Activated naive CD8-positive, alpha-beta T cell treated with anti-CD3 and anti-CD28 coated beads, Interleukin-2, amount 50 U/mL, for 24 hours (primary cell): ENCODE data around the gene TRAIP.
"Not testable (repeated sequence)": the region's sequence is repeated elsewhere in the genome, so short reads cannot be mapped to it uniquely, and the experiment has no call there.

Experiments
- ATAC-seq: fragments of 150-1000 bp; cut with Tn5 transposase; one replicate; pipeline ENCODE4 v1.10.0; 2021
- DNase-seq: peaks from one replicate; pipeline ENCODE4 v3.0.0; 2021
- H3K27ac Mint-ChIP-seq: one replicate; pipeline ENCODE4 v1.8.0; 2021; ENCODE audit warnings: mild to moderate bottlenecking, mixed read lengths
- H3K27me3 Mint-ChIP-seq: one replicate; pipeline ENCODE4 v1.8.0; 2021; ENCODE audit warnings: mixed read lengths
- H3K36me3 Mint-ChIP-seq: one replicate; pipeline ENCODE4 v1.8.0; 2021; ENCODE audit warnings: low read depth, mixed read lengths
- H3K4me1 Mint-ChIP-seq: one replicate; pipeline ENCODE4 v1.8.0; 2021; ENCODE audit warnings: mixed read lengths
- H3K4me3 Mint-ChIP-seq: one replicate; pipeline ENCODE4 v1.8.0; 2021; ENCODE audit warnings: mild to moderate bottlenecking, moderate library complexity, mixed read lengths
- H3K9me3 Mint-ChIP-seq: one replicate; pipeline ENCODE4 v1.8.0; 2021; ENCODE audit warnings: mixed read lengths

The TRAIP gene, protein sequence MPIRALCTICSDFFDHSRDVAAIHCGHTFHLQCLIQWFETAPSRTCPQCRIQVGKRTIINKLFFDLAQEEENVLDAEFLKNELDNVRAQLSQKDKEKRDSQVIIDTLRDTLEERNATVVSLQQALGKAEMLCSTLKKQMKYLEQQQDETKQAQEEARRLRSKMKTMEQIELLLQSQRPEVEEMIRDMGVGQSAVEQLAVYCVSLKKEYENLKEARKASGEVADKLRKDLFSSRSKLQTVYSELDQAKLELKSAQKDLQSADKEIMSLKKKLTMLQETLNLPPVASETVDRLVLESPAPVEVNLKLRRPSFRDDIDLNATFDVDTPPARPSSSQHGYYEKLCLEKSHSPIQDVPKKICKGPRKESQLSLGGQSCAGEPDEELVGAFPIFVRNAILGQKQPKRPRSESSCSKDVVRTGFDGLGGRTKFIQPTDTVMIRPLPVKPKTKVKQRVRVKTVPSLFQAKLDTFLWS

GRCh38 chr3:49856181-49857005, at the start of gene TRAIP:
TRAIP (minus strand) TSS chr3:49856564; CDS start chr3:49856453, 111 bp downstream.
- peak within 1 kb of the TSS; percentile 81 for H3K27ac Mint-ChIP-seq
- ATAC-seq (peak; percentile 98), DNase-seq (peak; percentile 96)
- H3K9me3 Mint-ChIP-seq = no peaks in the 10 kb centered on the region
- no peaks in the 10 kb centered on the region for H3K36me3 Mint-ChIP-seq
- peak within 1 kb of the TSS; percentile 94 for H3K4me3 Mint-ChIP-seq
- peaks cover 22% of the 10 kb centered on the region for H3K4me1 Mint-ChIP-seq
- no peaks in the 10 kb centered on the region for H3K27me3 Mint-ChIP-seq

DNA sequence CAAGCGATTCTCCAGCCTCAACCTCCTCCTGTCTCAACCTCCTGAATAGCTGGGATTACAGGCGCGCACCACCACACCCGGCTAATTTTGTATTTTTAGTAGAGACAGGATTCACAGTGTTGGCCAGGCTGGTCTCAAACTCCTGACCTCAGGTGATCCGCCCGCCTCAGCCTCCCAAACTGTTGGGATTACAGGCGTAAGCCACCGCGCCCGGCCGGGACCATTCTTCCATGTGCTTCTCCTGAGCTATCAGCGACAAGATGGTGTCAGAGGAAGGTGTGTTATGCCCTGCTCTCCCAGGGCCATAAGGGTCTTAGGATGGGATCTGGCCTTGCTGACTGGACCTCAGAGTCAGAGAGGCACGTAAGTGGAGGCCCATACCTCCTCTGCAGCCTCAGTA, 48.1 kb upstream of the TRAIP start:
- not testable (repeated sequence) for DNase-seq, H3K27ac Mint-ChIP-seq, ATAC-seq, H3K9me3 Mint-ChIP-seq, H3K27me3 Mint-ChIP-seq, H3K36me3 Mint-ChIP-seq
- peaks cover 25% of the 10 kb centered on the region for H3K4me1 Mint-ChIP-seq
- H3K4me3 Mint-ChIP-seq = peak overlapping the region; percentile 82

DNA sequence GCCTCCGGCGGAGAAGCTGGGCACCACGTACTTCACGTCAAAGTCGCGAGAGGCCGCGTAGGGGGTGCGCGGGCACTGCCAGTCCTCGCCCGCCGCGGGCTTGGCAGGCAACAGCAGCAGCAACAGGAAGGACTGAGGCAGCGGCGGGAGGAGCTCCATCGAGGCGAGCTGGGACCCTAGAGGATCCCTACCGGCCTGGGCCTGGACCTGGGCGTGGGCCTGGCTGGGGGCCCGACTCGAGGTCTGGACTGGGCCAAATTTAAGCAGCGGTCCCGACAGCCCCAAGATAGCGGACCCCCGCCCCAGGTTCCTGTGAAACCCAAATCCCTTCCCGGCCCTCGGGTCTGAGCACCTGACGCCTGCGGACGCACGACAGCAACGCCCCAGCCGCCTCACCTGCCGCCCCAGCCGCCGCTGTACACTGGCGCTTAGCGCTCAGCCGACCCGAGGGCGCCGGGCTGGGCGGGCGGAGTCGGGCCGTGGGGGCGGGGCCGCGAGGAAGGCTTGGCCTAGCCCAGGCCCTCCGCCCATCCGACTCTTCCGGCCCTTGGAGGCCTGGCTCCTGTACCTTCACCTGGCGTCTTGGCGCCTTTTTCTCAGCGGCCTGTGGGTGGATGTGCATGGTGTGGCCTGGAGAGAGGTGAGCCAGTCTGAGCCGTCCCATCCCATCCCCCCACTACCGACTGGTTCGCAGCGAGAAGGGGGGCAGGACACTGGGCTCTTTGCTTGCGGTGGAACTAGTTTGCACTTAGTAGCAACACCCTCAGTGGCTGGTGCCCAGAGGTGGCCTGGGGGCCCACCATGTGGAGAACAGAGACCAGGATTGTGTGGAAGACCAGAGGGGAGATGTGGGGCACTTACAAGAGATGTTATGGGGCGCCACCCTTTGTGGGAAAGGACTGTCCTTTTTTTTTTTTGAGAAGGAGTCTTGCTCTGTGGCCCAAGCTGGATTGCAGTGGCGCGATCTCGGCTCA, 47.4 kb upstream of the TRAIP start, which contains the start of gene MST1R:
MST1R (minus strand) TSS at position 423 of the 974 bp plus-strand sequence; CDS start at position 159, 264 bp downstream.
- Mint-ChIP-seq H3K4me1 (peaks cover 25% of the 10 kb centered on the region), H3K27ac (peak within 1 kb of the TSS; percentile 65), H3K9me3 (no peaks in the 10 kb centered on the region), H3K4me3 (peak within 1 kb of the TSS; percentile 82), H3K36me3 (no peaks in the 10 kb centered on the region), H3K27me3 (no peaks in the 10 kb centered on the region)
- DNase-seq = peak; percentile 90
- peak; percentile 97 for ATAC-seq

DNA sequence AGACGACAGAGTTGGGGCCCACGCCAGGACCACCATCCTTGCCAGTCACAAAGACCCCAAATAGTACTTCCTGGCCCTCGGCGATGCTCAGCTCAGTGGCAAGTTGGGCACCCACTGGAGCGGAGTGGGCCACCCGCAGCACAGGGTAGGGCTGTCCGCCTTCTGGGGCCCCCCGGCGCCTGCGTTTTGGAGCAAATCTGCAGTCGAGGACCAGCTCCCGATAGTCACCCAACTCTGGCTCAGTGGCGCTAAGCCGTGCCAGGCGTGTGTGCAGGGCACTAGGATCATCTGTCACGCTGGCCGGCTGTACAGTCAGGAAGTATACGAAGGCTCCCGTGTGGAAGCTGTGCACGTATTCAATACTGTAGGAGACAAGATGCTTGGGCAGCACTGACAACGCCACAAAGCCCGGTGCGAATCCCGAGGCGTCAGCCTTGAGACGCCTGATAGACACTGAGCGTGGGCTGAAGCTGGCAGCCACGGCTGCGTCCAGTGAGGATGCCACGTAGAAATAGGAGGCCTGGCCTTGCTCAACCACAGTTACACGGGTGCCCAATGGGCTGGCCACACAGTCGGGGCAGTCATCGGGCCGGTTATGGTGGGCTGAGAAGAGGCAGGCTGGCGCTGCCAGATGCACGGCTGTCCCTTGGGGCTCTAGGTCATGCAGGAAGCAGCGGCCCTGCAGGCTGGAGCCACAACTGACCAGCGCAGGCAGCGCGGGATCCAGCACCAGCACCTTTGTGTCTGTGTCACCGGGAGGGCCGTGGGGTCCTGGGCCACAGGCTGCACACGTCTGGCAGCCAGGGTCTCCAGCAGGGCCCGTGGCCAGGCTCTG, 46.4 kb upstream of the TRAIP start:
- Mint-ChIP-seq H3K27ac (no peak overlapping the region), H3K4me3 (no peak overlapping the region), H3K4me1 (peaks cover 25% of the 10 kb centered on the region), H3K27me3 (no peaks in the 10 kb centered on the region), H3K36me3 (no peaks in the 10 kb centered on the region), H3K9me3 (no peaks in the 10 kb centered on the region)
- no peak for ATAC-seq
- no peak for DNase-seq

GRCh38 chr3:49901366-49902339, 45.3 kb upstream of the TRAIP start:
- H3K27ac Mint-ChIP-seq = no peak overlapping the region
- no peak overlapping the region for H3K4me3 Mint-ChIP-seq
- no peaks in the 10 kb centered on the region for H3K36me3 Mint-ChIP-seq
- peaks cover 21% of the 10 kb centered on the region for H3K4me1 Mint-ChIP-seq
- no peaks in the 10 kb centered on the region for H3K9me3 Mint-ChIP-seq
- DNase-seq (no peak), ATAC-seq (no peak)
- no peaks in the 10 kb centered on the region for H3K27me3 Mint-ChIP-seq

- no peak for ATAC-seq
Measured at GRCh38 chr3:49900491-49901153, 44.3 kb upstream of the TRAIP start.

DNA sequence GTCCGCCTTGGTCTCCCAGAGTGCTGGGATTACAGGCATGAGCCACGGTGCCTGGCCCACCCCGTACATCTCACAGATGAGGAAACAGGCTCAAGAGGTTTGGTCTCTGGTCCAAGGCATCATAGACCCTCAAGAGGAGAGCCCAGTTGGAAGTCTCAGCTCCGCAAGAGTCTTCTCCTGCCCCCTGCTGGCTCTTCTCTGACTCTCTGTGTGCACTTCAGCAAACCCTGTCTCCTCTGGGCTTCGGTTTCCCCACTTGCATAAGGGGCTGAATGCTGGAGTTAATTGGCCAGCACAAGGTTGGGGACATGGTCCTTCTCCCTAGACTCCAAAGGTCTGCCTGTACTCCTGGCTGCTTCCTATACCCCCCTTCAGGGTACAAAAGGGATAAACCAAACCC, 43.5 kb upstream of the TRAIP start:
- Mint-ChIP-seq H3K9me3 (no peaks in the 10 kb centered on the region), H3K4me1 (peaks cover 7% of the 10 kb centered on the region), H3K27me3 (no peaks in the 10 kb centered on the region), H3K36me3 (no peaks in the 10 kb centered on the region), H3K27ac (no peak overlapping the region), H3K4me3 (no peak overlapping the region)
- ATAC-seq (no peak), DNase-seq (peak; percentile 17)

More at GRCh38 chr3:49900491-49901153, 44.3 kb upstream of the TRAIP start:
- no peak overlapping the region for H3K27ac Mint-ChIP-seq
- no peaks in the 10 kb centered on the region for H3K9me3 Mint-ChIP-seq
- no peak overlapping the region for H3K4me3 Mint-ChIP-seq
- no peaks in the 10 kb centered on the region for H3K36me3 Mint-ChIP-seq
- H3K27me3 Mint-ChIP-seq = no peaks in the 10 kb centered on the region
- no peak for DNase-seq
- peaks cover 10% of the 10 kb centered on the region for H3K4me1 Mint-ChIP-seq

GRCh38 chr3:49898991-49899390, 42.6 kb upstream of the TRAIP start:
- Mint-ChIP-seq H3K27me3 (no peaks in the 10 kb centered on the region), H3K36me3 (no peaks in the 10 kb centered on the region), H3K9me3 (no peaks in the 10 kb centered on the region), H3K4me1 (peaks cover 4% of the 10 kb centered on the region), H3K4me3 (no peak overlapping the region), H3K27ac (no peak overlapping the region)
- DNase-seq (no peak), ATAC-seq (no peak)

DNA sequence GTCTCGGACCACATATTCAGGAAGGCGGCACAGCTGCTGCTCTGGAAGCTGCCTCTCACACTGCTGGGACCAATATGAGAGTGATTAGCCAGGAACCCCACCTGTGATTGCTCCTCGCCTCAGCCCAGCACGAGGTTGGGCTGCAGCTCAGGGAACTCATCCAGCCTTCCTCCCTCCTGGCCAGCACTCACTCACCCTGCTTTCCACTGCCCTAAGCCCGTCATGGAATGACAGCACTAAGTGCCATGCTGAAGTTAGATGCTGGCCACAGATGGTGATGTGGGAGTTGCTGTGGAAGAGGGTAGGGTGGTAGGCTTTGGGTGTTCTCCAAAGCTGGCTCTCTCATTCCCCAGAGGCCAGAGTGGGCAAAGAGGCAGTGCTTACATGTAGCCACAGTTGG, 40.0 kb upstream of the TRAIP start:
- no peak for DNase-seq
- H3K4me3 Mint-ChIP-seq = no peak overlapping the region
- no peak overlapping the region for H3K27ac Mint-ChIP-seq
- H3K36me3 Mint-ChIP-seq = no peaks in the 10 kb centered on the region
- no peaks in the 10 kb centered on the region for H3K9me3 Mint-ChIP-seq
- ATAC-seq = no peak
- H3K27me3 Mint-ChIP-seq = no peaks in the 10 kb centered on the region
- peaks cover 1% of the 10 kb centered on the region for H3K4me1 Mint-ChIP-seq

DNA sequence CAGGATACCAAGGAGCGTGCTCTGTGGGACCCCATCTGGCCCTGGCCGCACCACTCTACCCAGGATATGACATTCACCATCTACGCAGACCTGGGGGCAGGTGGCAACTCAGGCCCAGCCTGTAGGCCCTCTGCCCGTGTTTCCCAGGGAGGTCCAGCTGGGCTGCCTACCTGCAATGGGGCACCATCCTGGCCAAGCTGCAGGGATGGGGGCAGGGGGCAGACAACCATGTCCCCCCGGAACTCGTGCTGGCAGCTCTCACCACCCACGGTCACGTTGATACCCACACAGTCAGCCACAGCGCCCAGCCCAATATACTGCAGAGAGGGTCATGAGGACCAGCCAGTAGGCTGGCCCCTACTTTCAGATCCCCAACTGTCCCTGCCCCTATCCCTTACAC, 39.4 kb upstream of the TRAIP start:
- H3K4me3 Mint-ChIP-seq = no peak overlapping the region
- H3K4me1 Mint-ChIP-seq = no peaks in the 10 kb centered on the region
- no peaks in the 10 kb centered on the region for H3K36me3 Mint-ChIP-seq
- ATAC-seq (no peak), DNase-seq (no peak)
- H3K9me3 Mint-ChIP-seq = no peaks in the 10 kb centered on the region
- H3K27ac Mint-ChIP-seq = no peak overlapping the region
- no peaks in the 10 kb centered on the region for H3K27me3 Mint-ChIP-seq

- no peaks in the 10 kb centered on the region for H3K9me3 Mint-ChIP-seq
- no peaks in the 10 kb centered on the region for H3K36me3 Mint-ChIP-seq
- no peak overlapping the region for H3K4me3 Mint-ChIP-seq
Measured at GRCh38 chr3:49889296-49889695, 32.9 kb upstream of the TRAIP start.

DNA sequence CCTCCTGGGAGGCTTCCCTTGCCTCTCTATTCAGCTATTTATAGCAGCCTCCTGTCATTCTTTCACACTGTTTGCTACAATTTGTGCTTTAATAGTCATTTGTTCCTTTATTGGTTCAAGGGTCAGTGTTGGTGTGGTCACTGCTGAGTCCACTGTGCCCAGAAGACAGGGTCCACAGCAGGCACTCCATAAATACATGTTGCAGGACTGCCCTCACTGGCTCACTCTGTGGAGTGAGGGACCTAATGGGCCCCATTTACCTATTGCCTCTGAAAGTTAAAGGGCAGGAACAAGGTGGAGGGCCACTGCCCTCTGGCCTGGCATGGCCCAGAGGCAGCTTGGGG, 30.5 kb upstream of the TRAIP start:
- no peak overlapping the region for H3K27ac Mint-ChIP-seq
- ATAC-seq (no peak), DNase-seq (no peak)
- H3K36me3 Mint-ChIP-seq = no peaks in the 10 kb centered on the region
- H3K4me1 Mint-ChIP-seq = no peaks in the 10 kb centered on the region
- no peaks in the 10 kb centered on the region for H3K9me3 Mint-ChIP-seq
- H3K27me3 Mint-ChIP-seq = no peaks in the 10 kb centered on the region
- no peak overlapping the region for H3K4me3 Mint-ChIP-seq

More at GRCh38 chr3:49889296-49889695, 32.9 kb upstream of the TRAIP start:
- ATAC-seq = no peak
- DNase-seq = no peak
- Mint-ChIP-seq H3K27ac (no peak overlapping the region), H3K27me3 (no peaks in the 10 kb centered on the region), H3K4me1 (no peaks in the 10 kb centered on the region)
